ENCODE measurements around the gene NYAP2.

GRCh38 chr2:225378984-225379383, 20.5 kb upstream of the NYAP2 start:
- TF ChIP-seq CTCF (conservative IDR thresholded peaks at IDR 0.05 in 1 of 2, IDR thresholded peaks at IDR 0.05 in 1 of 2; ENCODE audit: extremely low read depth in 1 of 2, insufficient read depth in 1 of 2, low read depth in 1 of 2, low read length in 2 of 2) (no peak), EZH2 (IDR thresholded peaks at IDR 0.05; ENCODE audit: borderline replicate concordance, low read length) (no peak)
